Measurements from ENCODE around the gene OTULIN. TPM values are rescaled to one million over a fixed set of nuclear protein-coding genes. Genes with fewer than 3 reads are reported as not detected.

Gene OTULIN
- total and polyA plus RNA-seq, 4 donors = 8.6 to 44.4 (median 12.1) TPM

DNA sequence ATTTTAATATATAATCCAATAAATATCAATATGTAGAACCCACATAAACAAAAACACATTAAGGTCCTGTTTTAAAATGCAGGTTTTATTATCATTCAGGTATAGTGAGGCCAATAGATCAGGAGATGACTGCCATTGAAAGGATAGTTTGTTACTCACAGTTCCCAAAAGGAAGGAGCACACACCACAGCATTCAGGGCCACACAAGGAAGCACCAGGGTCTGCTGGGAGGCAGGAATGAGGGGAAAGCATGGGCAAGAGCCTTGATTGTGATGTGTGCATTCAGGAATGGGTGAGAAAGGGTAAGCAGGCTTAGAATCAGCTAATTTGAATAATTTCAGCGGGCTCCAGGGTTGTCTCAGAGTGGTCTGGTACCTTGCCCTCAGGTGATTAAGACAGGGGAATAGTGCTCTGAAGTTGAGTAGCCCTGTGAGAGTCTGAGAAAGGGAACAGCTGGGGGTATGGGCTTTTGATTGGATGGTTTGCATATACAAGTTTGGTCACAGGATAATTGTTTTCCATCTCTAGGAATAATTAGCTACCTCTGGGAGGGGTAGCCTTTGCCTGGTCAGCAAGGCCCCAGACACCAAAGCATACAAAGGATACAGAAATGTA lies 19.8 kb upstream of the OTULIN start:
- no peak for TF ChIP-seq ATF3 (IDR thresholded peaks at IDR 0.05)
- no peak for TF ChIP-seq EGR1 (IDR thresholded peaks at IDR 0.05; ENCODE audit: low read depth in 2 of 2)
- TF ChIP-seq HNF4A (conservative IDR thresholded peaks at IDR 0.05) = no peak
- TF ChIP-seq SP1 (IDR thresholded peaks at IDR 0.05) = no peak
- no peak for TF ChIP-seq NR2F2 (IDR thresholded peaks at IDR 0.05)
- TF ChIP-seq FOXA2 (IDR thresholded peaks at IDR 0.05) = no peak
- TF ChIP-seq RAD21 (IDR thresholded peaks at IDR 0.05) = no peak

DNA sequence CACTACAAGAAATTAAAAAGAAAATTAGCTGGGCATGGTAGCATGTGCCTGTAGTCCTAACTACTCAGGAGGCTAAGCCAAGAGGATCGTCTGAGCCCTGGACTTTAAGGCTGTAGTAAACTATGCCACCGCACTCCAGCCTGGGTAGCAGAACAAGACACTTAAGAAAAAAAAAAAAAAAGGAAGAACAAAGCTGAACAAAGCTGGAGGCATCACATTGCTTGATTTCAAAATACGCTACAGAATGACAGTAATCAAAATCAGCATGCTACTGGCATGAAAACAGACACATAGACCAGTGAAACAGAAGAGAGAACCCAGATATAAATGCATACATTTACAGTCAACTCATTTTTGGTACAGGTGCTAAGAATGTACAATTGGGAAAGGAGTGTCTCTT lies 14.5 kb upstream of the OTULIN start:
- DNase-seq (ENCODE audit: low spot score) = no peak
- Histone ChIP-seq H3K9ac (ENCODE audit: low read depth in 1 of 2, low read length in 2 of 2) (no peak overlapping the region), H3K9me3 (ENCODE audit: control insufficient read depth in 4 of 4, low read length in 3 of 4) (no peaks in the 10 kb centered on the region), H3K27ac (ENCODE audit: low read depth in 1 of 2, low read length in 2 of 2) (no peak overlapping the region), H3K27me3 (ENCODE audit: control insufficient read depth in 4 of 4, insufficient read depth in 4 of 4, low read length in 3 of 4) (peaks cover 0 to 1% (median 0%) of the 10 kb centered on the region in 4 donors), H3K36me3 (ENCODE audit: control insufficient read depth in 4 of 4, insufficient read depth in 3 of 4, low read depth in 1 of 4, low read length in 3 of 4) (no peaks in the 10 kb centered on the region), H3K4me3 (ENCODE audit: low read depth in 1 of 3, low read length in 3 of 3) (no peak overlapping the region), H3K4me1 (ENCODE audit: control insufficient read depth in 4 of 4, insufficient read depth in 4 of 4, low read length in 3 of 4) (no peaks in the 10 kb centered on the region)
- 85% methylated on average over 3 of the region's 3 CpGs for WGBS
- no peak for TF ChIP-seq SP1 (IDR thresholded peaks at IDR 0.05)
- TF ChIP-seq YY1 (IDR thresholded peaks at IDR 0.05) = no peak
- no peak for TF ChIP-seq JUND (IDR thresholded peaks at IDR 0.05)
- no peak for TF ChIP-seq TAF1 (conservative IDR thresholded peaks at IDR 0.05)
- TF ChIP-seq MAX (IDR thresholded peaks at IDR 0.05) = no peak
- TF ChIP-seq, protein P1, sequence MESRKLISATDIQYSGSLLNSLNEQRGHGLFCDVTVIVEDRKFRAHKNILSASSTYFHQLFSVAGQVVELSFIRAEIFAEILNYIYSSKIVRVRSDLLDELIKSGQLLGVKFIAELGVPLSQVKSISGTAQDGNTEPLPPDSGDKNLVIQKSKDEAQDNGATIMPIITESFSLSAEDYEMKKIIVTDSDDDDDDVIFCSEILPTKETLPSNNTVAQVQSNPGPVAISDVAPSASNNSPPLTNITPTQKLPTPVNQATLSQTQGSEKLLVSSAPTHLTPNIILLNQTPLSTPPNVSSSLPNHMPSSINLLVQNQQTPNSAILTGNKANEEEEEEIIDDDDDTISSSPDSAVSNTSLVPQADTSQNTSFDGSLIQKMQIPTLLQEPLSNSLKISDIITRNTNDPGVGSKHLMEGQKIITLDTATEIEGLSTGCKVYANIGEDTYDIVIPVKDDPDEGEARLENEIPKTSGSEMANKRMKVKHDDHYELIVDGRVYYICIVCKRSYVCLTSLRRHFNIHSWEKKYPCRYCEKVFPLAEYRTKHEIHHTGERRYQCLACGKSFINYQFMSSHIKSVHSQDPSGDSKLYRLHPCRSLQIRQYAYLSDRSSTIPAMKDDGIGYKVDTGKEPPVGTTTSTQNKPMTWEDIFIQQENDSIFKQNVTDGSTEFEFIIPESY (IDR thresholded peaks at IDR 0.05) = no peak
- no peak for TF ChIP-seq RXRA (IDR thresholded peaks at IDR 0.05)
- TF ChIP-seq RAD21 (IDR thresholded peaks at IDR 0.05) = no peak
- TF ChIP-seq FOXA2 (IDR thresholded peaks at IDR 0.05) = no peak
- no peak for TF ChIP-seq CTCF (IDR thresholded peaks at IDR 0.05; ENCODE audit: low read depth, low read length, missing input control)
- TF ChIP-seq HNF4G (IDR thresholded peaks at IDR 0.05) = no peak
- no peak for TF ChIP-seq NR2F2 (IDR thresholded peaks at IDR 0.05)

More for the DNA sequence above, 19.8 kb upstream of the OTULIN start:
- Histone ChIP-seq H3K9me3 (ENCODE audit: control insufficient read depth in 4 of 4, low read length in 3 of 4) (no peaks in the 10 kb centered on the region), H3K36me3 (ENCODE audit: control insufficient read depth in 4 of 4, insufficient read depth in 3 of 4, low read depth in 1 of 4, low read length in 3 of 4) (no peaks in the 10 kb centered on the region), H3K4me1 (ENCODE audit: control insufficient read depth in 4 of 4, insufficient read depth in 4 of 4, low read length in 3 of 4) (no peaks in the 10 kb centered on the region), H3K4me3 (ENCODE audit: low read depth in 1 of 3, low read length in 3 of 3) (no peak overlapping the region), H3K9ac (ENCODE audit: low read depth in 1 of 2, low read length in 2 of 2) (no peak overlapping the region), H3K27ac (ENCODE audit: low read depth in 1 of 2, low read length in 2 of 2) (no peak overlapping the region), H3K27me3 (ENCODE audit: control insufficient read depth in 4 of 4, insufficient read depth in 4 of 4, low read length in 3 of 4) (no peaks in the 10 kb centered on the region)
- WGBS = 84% methylated on average over 1 of the region's 1 CpG
- no peak for DNase-seq (ENCODE audit: low spot score)

All from liver (tissue), 9 donors.